Kidney capillary endothelial cell (primary cell): ENCODE data around the gene RPS6KA2.

Experiments
- DNase-seq: peaks from one replicate; pipeline ENCODE4 v3.0.0-alpha.2; 2018; ENCODE audit warnings: low spot score

Gene RPS6KA2

GRCh38 chr6:166615059-166615770 is 11.8 kb downstream of the RPS6KA2 start:
- DNase-seq = peak; percentile 75

GRCh38 chr6:166614589-166614988 is 12.5 kb downstream of the RPS6KA2 start:
- DNase-seq = no peak

- DNase-seq = no peak
These were observed 12.9 kb downstream of the RPS6KA2 start for GRCh38 chr6:166614171-166614583.

GRCh38 chr6:166613027-166613426 is 14.0 kb downstream of the RPS6KA2 start:
- DNase-seq = no peak

- no peak for DNase-seq
These were observed 14.6 kb downstream of the RPS6KA2 start for GRCh38 chr6:166612471-166612881.

- DNase-seq = no peak
These were observed 15.4 kb downstream of the RPS6KA2 start for GRCh38 chr6:166611631-166612030.

- no peak for DNase-seq
These were observed 17.0 kb downstream of the RPS6KA2 start for GRCh38 chr6:166610069-166610468.

GRCh38 chr6:166608774-166609173 is 18.3 kb downstream of the RPS6KA2 start:
- DNase-seq = no peak

GRCh38 chr6:166605752-166606151 is 21.3 kb downstream of the RPS6KA2 start:
- no peak for DNase-seq

- DNase-seq = no peak
These were observed 22.1 kb downstream of the RPS6KA2 start for GRCh38 chr6:166604911-166605310.

- DNase-seq = no peak
These were observed 22.7 kb downstream of the RPS6KA2 start for GRCh38 chr6:166604328-166604727.

GRCh38 chr6:166603043-166603690 is 23.9 kb downstream of the RPS6KA2 start:
- DNase-seq = no peak

GRCh38 chr6:166601956-166602355 is 25.1 kb downstream of the RPS6KA2 start:
- no peak for DNase-seq

GRCh38 chr6:166600931-166601330 is 26.1 kb downstream of the RPS6KA2 start:
- no peak for DNase-seq

GRCh38 chr6:166599205-166599604 is 27.8 kb downstream of the RPS6KA2 start:
- no peak for DNase-seq

GRCh38 chr6:166598441-166599138 is 28.5 kb downstream of the RPS6KA2 start:
- DNase-seq = peak; percentile 90

GRCh38 chr6:166597711-166598440 is 29.2 kb downstream of the RPS6KA2 start:
- no peak for DNase-seq

GRCh38 chr6:166596776-166597507 is 30.1 kb downstream of the RPS6KA2 start:
- DNase-seq = no peak

- DNase-seq = no peak
These were observed 31.1 kb downstream of the RPS6KA2 start for GRCh38 chr6:166595949-166596348.

- DNase-seq = no peak
These were observed 31.8 kb downstream of the RPS6KA2 start for GRCh38 chr6:166595061-166595780.

GRCh38 chr6:166592821-166593220 is 34.2 kb downstream of the RPS6KA2 start:
- no peak for DNase-seq
